ENCODE results near the gene TBKBP1. TPM values are rescaled to one million over a fixed set of nuclear protein-coding genes. Genes with fewer than 3 reads are reported as not detected.
A peak's percentile ranks its signal among the peaks of the same experiment; 100 is the strongest.

The TBKBP1 gene
- total RNA-seq, 4 donors from 2014 or later: 3.1 to 12.7 (median 7.9) TPM

DNA sequence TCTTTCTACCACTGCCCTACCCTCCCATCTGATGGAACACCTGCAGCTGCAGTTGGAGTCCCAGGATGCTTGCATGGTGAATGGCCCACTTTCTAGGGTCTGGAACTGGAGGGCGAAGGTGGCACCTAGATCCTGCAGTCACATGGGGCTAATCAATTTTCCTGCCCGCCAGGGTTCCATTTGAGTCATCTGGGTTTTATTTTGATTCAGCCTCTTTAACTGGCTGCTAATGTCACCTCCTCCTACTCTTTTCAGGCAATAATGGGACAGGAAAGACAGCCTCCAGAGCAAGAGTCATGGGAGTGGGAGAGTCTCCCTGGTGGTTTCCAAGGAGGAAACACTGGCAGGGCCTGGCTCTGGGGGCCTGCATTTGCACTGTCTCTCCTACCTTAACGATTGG, 3.8 kb upstream of the TBKBP1 start:
- no peak for DNase-seq
- intact Hi-C loops (cut with DNase I): loop anchor here (10.0 kb wide), 1 partner anchor 115 kb away; no protein-coding TSS in a partner anchor
- no peak overlapping the region for H3K27ac ChIP-seq
- peaks cover 0 to 8% (median 0%) of the 10 kb centered on the region in 3 donors for H3K36me3 ChIP-seq
- H3K4me3 ChIP-seq: no peak overlapping the region
- H3K27me3 ChIP-seq: no peaks in the 10 kb centered on the region
- H3K4me1 ChIP-seq: peaks cover 11 to 52% (median 19%) of the 10 kb centered on the region in 3 donors
- WGBS, 2 donors: 61 to 67% methylated on average over 3 of the region's 3 CpGs
- H3K9me3 ChIP-seq: no peaks in the 10 kb centered on the region
- TF ChIP-seq CTCF (IDR thresholded peaks at IDR 0.05): no peak
- no peak for TF ChIP-seq POLR2A (IDR thresholded peaks at IDR 0.05)

DNA sequence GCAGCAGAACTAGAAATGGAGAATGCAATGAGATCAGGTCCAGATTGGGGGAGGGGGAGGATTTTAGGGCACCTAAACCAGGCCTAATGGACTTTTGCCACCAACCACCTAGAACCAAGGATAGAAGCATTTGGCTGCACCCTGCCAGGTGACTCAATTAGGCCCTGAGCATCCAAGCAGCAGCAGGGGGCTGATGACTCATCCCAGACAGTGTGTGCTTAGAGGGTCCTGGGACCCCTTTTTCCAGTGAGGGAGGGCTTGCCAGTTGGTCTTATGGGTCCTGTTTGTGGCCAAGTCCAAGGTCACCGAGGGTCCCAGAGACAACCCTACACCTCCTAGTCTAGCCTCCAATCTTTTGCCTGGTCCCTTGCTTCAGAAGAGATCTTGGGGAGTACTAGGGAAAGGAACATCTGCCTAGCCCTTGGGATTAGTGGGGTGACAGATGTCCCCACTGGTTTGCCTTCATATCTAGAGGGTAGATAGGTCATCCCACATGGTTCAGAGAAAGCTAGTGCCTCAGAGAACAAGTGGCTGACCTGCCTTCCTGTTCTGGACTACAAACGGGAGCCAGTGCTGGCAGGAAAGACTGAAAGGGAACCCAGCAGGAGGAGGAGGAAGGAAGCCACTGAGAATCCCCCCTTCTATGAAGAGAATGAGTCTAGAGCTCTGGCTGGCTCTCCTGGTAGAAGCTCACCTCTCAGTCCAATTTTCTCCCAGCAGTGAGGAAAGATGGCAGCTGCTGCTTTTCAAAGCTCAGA, 1.6 kb upstream of the TBKBP1 start:
- no peaks in the 10 kb centered on the region for H3K27me3 ChIP-seq
- peak overlapping the region in 2 of 4 donors; percentile 85 to 93 for H3K27ac ChIP-seq
- no peaks in the 10 kb centered on the region for H3K9me3 ChIP-seq
- H3K4me3 ChIP-seq: no peak overlapping the region
- TF ChIP-seq POLR2A (IDR thresholded peaks at IDR 0.05): no peak
- no peak for TF ChIP-seq CTCF (IDR thresholded peaks at IDR 0.05)
- peaks cover 0 to 7% (median 0%) of the 10 kb centered on the region in 3 donors for H3K36me3 ChIP-seq
- intact Hi-C loops (cut with DNase I): loop anchor here (10.0 kb wide), 1 partner anchor 112 kb away; no protein-coding TSS in a partner anchor
- WGBS, 2 donors: 64 to 75% methylated on average over 2 of the region's 2 CpGs
- DNase-seq: no peak
- H3K4me1 ChIP-seq: peaks cover 11 to 52% (median 19%) of the 10 kb centered on the region in 3 donors

- Histone ChIP-seq H3K9me3 (no peaks in the 10 kb centered on the region), H3K36me3 (peaks cover 0 to 9% (median 0%) of the 10 kb centered on the region in 3 donors), H3K4me3 (peak overlapping the region; percentile 73 to 98 (median 97)), H3K27ac (peak overlapping the region in 3 of 4 donors; percentile 85 to 95 (median 93)), H3K4me1 (peaks cover 11 to 45% (median 19%) of the 10 kb centered on the region in 3 donors), H3K27me3 (no peaks in the 10 kb centered on the region)
- no peak for DNase-seq
- WGBS, 2 donors: 22 to 33% methylated on average over 9 to 10 of the region's 10 CpGs
- intact Hi-C loops (cut with DNase I): loop anchor here (10.0 kb wide), 1 partner anchor 112 kb away; no protein-coding TSS in a partner anchor
- TF ChIP-seq CTCF (IDR thresholded peaks at IDR 0.05): no peak
- no peak for TF ChIP-seq POLR2A (IDR thresholded peaks at IDR 0.05)
Observed at GRCh38 chr17:47692895-47693730, 848 bp upstream of the TBKBP1 start.

GRCh38 chr17:47694581-47695428, 844 bp downstream of the TBKBP1 start:
- H3K36me3 ChIP-seq: peaks cover 0 to 20% (median 0%) of the 10 kb centered on the region in 3 donors
- intact Hi-C loops (cut with DNase I): loop anchor here (10.0 kb wide), 1 partner anchor 110 kb away; no protein-coding TSS in a partner anchor
- 0% methylated on average over 8 to 24 of the region's 65 CpGs for WGBS, 2 donors
- H3K4me1 ChIP-seq: peaks cover 11 to 51% (median 19%) of the 10 kb centered on the region in 3 donors
- H3K27ac ChIP-seq: peak overlapping the region; percentile 85 to 97 (median 94)
- no peak for DNase-seq
- no peaks in the 10 kb centered on the region for H3K27me3 ChIP-seq
- peak overlapping the region; percentile 73 to 98 (median 97) for H3K4me3 ChIP-seq
- H3K9me3 ChIP-seq: no peaks in the 10 kb centered on the region
- TF ChIP-seq POLR2A (IDR thresholded peaks at IDR 0.05): peak in 1 of 4 donors; percentile 24
- no peak for TF ChIP-seq CTCF (IDR thresholded peaks at IDR 0.05)

All from esophagus squamous epithelium (tissue), 5 donors.